GM21723 (cell line): ENCODE data around the gene MTRF1.
A peak's percentile ranks its signal among the peaks of the same experiment; 100 is the strongest.

Source experiments
- ATAC-seq: cut with Tn5 transposase; IDR thresholded peaks from one replicate; pipeline ENCODE4 v1.9.1; 2021; ENCODE audit warnings: mild to moderate bottlenecking, moderate library complexity; ENCODE audit not compliant: unreplicated experiment

The MTRF1 gene

GRCh38 chr13:41224113-41225110 lies 39.0 kb downstream of the MTRF1 start:
- no peak for ATAC-seq

GRCh38 chr13:41222259-41222852 lies 41.0 kb downstream of the MTRF1 start:
- ATAC-seq: peak; percentile 86

- no peak for ATAC-seq
These were observed 43.0 kb downstream of the MTRF1 start for GRCh38 chr13:41220401-41220800.

DNA sequence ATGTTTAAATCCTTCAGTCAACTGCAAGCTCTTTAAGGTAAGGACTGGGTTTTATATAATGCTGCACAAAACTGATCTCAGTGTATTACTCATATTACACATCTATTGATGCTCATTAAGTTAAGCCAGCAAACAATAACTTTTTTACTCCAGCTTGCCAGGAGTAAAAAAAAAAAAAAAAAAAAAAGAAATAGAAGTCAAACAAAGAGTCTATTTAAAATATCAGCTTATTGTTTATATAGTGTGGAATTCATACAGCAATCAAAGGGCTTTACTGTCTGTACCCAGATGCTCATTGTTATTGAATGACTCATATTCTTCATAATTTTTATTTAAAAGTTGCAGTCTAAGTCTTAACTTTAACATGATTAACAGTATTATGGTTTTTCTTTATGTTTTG lies 47.2 kb downstream of the MTRF1 start:
- ATAC-seq: no peak

GRCh38 chr13:41213919-41214318 lies 49.5 kb downstream of the MTRF1 start:
- ATAC-seq: no peak

DNA sequence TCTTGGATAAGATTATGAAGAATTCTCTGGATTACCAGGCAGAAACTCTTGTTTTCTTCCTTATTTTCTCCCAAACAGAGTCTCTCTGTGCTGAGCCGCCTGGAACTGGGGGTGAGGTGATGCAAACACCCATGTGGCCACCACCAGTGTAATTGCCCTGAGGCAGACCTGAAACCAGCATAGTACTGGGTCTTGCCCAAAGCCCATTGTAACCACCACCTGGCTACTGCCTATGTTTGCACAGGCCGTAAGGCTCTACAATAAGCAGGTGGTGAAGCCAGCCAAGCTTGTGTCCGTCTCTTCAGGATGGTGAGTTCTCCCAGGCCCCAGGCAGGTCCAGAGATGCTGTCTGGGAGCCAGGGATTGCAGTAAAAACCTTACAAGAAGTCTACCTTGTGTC lies 50.1 kb downstream of the MTRF1 start:
- ATAC-seq: no peak

- no peak for ATAC-seq
These were observed 50.5 kb downstream of the MTRF1 start for GRCh38 chr13:41212881-41213280.

GRCh38 chr13:41211062-41211461 lies 52.3 kb downstream of the MTRF1 start:
- ATAC-seq: no peak

DNA sequence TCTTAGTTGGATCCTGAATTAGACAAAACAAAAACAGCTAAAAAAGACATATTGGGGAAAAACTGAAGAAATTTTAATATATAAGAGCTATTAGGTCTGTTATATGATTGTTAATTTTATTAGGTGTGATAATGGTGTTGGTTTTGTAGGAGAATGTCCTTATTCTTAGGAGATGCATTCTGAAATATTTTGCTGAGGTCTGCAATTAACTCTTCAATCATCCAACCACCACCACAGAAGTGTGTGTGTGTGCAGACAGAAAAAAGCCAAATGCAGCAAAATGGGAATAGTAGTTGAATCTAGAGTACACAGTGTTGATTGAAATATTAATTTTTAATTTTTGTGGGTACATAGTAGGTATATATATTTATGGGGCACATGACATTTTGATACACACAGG lies 56.9 kb downstream of the MTRF1 start:
- ATAC-seq: no peak

DNA sequence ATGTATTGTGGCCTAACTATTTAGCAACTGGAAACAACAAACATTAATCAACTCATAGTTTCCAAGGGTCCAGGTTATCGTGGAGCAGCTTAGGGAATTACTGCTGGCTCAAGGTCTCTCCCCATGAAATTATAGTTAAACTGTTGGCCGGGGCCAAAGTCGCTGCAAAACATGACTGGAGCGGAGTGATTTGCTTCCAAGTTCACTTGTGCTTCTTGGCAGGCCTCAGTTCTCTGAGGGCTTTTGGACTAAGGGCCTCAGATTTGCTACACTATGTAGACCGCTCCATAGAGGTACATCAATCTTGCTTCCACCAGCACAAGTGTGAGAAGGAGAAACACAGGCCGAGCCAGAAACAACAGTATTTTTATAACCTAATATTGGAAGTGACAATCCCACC lies 59.6 kb downstream of the MTRF1 start:
- no peak for ATAC-seq

DNA sequence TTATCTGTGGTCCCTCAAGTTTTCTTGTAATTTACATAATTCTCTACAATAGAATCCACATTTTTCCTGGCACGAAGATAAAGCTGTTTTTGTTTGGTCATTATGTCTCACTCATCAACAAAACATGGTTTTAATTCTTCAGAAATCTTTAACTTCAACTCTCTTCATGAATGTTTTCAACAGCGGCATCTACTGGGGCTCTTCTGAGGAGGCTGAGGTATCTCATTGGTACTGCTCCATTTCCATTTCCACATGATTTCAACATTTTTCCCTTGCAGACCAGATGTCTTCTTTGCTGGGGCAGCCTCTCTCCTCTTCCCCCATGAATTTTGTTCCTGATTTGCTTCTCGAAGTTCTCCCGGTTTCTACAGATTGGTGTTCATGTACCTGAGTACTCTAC lies 63.2 kb downstream of the MTRF1 start:
- no peak for ATAC-seq

DNA sequence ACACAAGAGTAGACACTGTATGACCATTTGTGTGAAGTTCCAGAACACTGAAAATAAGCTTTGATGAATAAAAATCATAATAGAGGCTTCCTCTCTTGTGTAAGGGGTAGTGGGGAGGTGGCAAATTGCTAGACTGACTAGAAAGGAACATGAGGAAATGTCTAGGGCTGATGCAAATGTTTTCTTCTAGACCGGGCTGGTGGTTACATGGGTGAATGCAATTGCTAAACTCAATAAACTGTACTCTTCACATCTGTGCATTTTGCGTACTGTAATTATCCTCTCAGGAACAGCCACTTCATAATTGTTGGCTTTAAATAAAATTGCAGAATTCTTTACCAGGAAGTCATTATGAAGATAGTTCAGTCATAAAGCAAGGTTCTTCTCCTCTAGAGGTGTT lies 63.9 kb downstream of the MTRF1 start:
- peak; percentile 64 for ATAC-seq

- ATAC-seq: no peak
These were observed 64.3 kb downstream of the MTRF1 start for GRCh38 chr13:41199079-41199478.

DNA sequence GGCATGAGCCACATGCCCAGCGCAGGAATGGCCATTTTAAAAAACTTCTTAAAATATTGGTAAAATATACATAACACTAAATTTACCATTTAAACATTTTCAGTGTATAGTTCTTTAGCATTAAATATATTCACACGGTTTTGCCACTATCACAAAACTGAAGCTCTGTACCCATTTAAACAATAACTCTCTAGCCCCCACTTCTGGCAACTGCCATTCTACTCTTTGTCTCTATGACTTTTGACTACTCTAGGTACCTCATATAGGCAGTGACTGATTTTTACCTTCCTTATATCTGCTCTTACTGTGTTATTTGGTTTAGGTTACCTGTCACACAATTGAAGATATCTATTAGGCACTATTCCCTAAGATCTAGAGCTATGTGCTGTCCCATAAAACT lies 66.8 kb downstream of the MTRF1 start:
- no peak for ATAC-seq

DNA sequence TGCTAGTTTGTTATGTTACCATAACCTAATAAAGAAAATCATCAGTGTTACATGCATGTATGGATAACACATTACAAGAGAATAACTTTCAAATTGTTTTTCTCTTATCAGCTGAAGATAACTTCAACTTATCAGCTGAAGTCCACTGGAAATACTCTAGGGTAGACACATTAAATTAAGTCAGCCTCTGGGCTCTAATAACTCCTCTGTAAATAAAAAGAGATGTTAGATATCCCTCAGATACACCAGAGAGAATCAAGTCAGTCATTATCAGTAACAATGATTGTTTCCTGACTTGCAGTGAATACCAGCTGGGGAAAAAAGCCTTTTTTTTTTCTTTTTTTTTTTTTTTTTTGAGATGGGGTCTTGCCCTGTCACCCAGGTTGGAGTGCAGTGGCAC lies 67.4 kb downstream of the MTRF1 start:
- ATAC-seq: no peak

- peak; percentile 96 for ATAC-seq
These were observed 69.2 kb downstream of the MTRF1 start, which contains the start of gene KBTBD7 for GRCh38 chr13:41193919-41194824. TSS of gene KBTBD7 (minus strand) at chr13:41194569. CDS start at chr13:41194257, 312 bp downstream.

- no peak for ATAC-seq
These were observed 69.9 kb downstream of the MTRF1 start for GRCh38 chr13:41193469-41193868.

GRCh38 chr13:41188584-41188983 lies 74.8 kb downstream of the MTRF1 start:
- ATAC-seq: no peak

GRCh38 chr13:41186481-41186880 lies 76.9 kb downstream of the MTRF1 start:
- no peak for ATAC-seq

- ATAC-seq: no peak
These were observed 81.1 kb downstream of the MTRF1 start for GRCh38 chr13:41182231-41182630.

DNA sequence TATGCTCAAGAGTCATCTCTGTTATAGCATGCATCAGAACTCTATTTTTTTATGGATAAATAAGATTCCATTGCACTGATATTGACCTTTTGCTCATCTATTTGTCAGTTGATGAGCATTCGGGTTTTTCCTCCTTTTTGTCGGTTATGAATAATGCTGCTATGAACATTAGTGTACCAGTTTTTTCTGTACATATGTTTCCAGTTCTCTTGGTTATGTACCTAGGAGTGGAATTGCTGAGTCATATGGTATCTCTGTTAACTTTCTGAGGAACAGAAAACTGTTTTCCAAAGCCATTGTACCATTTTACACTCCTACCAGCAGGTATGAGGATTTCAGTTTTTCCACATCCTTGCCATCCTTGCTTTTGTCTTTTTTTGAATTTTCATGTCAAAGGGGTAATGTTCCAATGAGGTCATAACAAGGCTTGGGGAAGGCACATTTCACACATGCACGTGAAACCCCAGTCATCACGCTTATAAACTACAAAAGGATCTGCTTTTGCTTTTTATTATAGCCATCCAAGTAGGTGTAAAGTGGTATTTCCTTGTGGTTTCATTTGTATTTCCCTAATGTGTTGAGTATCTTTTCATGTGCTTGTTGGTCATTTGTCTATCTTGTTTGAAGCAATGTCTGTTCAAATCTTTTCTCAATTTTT lies 83.7 kb downstream of the MTRF1 start:
- no peak for ATAC-seq
